ENCODE results near the gene PFKFB2.
A peak's percentile ranks its signal among the peaks of the same experiment; 100 is the strongest.
"Not testable (repeated sequence)": the region's sequence is repeated elsewhere in the genome, so short reads cannot be mapped to it uniquely, and the experiment has no call there.

The PFKFB2 gene

DNA sequence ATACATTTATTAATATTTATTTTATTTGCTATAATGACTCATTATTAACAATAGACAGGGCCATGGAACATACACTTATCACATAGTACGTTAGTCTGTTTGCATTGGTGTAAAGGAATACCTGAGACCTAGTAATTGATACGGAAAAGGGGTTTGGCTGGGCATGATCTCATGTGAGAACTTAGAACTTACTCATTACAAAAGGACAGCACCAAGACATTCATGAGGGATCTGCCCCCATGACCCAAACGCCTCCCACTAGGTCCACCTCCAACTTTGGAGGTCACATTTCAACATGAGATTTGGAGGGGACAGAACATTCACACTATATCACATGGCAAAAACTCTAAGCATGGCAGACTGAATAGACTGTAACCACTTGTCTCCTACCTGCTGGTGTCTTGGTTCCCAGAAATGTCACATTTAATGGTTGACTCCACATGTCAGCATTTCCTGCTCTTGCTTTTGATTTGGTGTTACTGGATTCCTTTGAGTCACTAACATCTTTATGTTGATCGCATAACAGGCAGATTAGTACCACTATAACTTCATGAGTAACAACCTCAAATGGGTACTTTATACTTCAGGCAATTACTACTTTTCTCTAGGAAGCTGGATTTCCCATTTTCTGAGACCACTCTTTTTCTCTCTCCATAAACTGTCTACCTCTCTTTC is 17.1 kb upstream of the PFKFB2 start:
- FAIRE-seq: no peak

DNA sequence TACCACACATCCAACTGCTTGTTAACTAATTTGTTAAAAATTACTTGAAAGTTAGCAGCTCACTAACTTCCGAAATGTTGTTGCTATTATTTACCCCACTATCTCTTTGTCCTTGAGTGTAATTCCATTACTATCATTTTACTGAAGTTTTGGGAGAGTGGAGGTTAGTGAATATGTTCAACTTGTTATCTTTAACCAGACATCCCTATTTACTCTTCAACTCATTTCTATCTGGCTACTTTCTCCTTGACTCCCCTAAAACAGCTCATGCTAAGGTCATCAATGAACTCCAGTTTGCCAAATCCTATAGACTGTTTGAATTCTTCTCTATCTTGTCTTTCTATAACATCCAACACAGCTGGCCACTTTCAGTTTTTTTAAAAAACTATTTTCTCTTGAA is 16.2 kb upstream of the PFKFB2 start:
- DNase-seq (ENCODE audit: insufficient read length, low spot score) (no peak), FAIRE-seq (no peak)

More for the DNA sequence above, 17.1 kb upstream of the PFKFB2 start:
- DNase-seq (ENCODE audit: insufficient read length, low spot score): no peak

GRCh38 chr1:207039380-207040180 is 13.5 kb upstream of the PFKFB2 start:
- no peak for FAIRE-seq
- no peak for DNase-seq (ENCODE audit: insufficient read length, low spot score)

- no peak for FAIRE-seq
- no peak for DNase-seq (ENCODE audit: insufficient read length, low spot score)
These were observed 12.9 kb upstream of the PFKFB2 start for GRCh38 chr1:207040181-207040533.

GRCh38 chr1:207041397-207041796 is 11.7 kb upstream of the PFKFB2 start:
- not testable (repeated sequence) for DNase-seq (ENCODE audit: insufficient read length, low spot score); FAIRE-seq

DNA sequence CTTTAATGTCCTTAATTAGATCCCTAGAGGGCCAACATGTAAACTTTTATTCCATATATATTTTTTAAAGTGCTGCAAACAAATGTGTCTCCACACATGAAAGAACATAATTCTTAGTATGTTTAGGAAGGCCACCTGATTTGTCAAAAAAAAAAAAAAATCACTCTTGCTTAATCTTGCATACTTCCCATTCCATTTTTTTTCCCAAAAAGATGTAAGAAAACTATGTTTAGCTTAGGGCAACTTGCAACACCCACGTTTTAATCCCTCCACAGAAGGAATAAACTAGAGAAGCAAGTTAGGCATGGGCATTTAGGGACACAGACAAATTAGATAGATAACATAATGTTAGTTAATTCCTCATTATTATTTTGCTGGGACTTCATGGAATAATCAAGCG is 7.6 kb upstream of the PFKFB2 start:
- FAIRE-seq: no peak
- no peak for DNase-seq (ENCODE audit: insufficient read length, low spot score)

DNA sequence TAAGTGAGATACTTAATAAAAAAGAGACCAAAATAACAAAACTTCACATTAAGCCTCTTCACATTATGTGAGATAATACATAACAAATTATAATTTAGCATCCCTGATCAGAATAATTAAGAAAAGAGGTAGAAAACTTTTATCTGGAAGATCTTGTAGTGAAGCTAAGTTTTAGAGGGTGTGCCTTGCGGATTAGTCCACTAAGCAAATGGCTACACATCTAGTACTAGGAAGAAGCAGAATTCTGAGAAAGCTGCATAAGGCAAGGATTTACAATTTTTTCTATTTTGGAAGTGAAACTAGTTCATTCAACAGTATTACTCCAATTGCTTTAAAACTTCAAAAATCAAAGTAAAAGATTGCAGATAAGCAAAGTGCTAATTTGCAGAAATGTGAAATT is 5.6 kb upstream of the PFKFB2 start:
- DNase-seq (ENCODE audit: insufficient read length, low spot score) (no peak), FAIRE-seq (no peak)

DNA sequence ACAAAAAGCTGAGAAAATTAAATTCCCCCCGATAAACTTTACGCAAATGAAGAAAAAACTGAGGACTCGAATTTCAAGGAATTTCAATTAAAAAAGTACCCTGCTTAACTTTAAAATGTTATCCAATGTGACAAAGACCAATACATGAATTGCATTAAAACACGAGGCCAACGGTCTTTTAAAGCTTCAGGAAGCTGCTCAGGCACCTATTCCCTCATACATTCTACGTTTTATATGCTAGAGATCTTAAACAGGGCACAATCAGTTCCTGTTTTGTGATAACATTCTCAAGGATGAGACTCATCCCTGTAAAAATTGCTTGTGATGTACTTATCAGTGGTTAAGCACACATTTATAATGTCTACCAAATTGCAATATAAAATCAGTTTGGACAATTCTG is 5.0 kb upstream of the PFKFB2 start:
- no peak for FAIRE-seq

DNA sequence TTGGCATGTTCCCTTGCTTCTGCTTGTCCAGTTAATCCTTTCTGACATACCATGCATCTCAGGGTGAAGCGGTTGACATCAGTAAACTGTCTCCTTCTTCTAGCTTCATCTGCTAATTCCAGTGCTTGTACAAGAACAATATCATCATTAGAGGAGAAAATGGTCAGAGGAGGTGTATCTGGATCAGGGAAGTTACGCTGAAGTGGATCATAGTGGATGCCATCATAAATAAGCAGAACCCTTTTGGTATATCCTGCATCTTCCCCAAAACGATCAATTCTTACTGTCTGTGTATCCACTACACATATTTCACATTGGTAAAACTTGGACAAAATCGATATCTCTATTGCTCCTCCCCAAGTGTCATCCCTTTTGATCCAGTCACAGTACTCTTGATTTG is 4.0 kb upstream of the PFKFB2 start:
- no peak for DNase-seq (ENCODE audit: insufficient read length, low spot score)
- FAIRE-seq: no peak

More for the DNA sequence above, 5.0 kb upstream of the PFKFB2 start:
- no peak for DNase-seq (ENCODE audit: insufficient read length, low spot score)

DNA sequence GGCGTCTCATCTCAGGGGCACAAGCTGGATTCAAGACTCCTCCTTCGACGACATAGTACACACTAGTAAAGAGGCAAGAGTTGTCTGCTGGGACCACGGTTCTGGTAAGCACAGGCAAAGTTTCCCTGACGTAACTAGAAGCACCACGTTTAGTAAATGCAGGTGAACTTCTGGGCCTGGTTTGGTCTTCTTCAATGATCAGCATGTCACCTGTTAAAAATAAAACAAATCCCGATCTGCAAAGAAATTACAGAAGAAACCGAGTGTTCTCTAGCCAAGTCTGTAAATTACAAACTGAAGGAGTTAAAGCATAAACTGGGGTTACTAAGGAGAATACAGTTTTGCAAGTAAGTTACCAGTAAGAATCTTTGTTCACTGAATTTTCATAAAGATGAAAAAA is 3.6 kb upstream of the PFKFB2 start:
- no peak for DNase-seq (ENCODE audit: insufficient read length, low spot score)
- no peak for FAIRE-seq

DNA sequence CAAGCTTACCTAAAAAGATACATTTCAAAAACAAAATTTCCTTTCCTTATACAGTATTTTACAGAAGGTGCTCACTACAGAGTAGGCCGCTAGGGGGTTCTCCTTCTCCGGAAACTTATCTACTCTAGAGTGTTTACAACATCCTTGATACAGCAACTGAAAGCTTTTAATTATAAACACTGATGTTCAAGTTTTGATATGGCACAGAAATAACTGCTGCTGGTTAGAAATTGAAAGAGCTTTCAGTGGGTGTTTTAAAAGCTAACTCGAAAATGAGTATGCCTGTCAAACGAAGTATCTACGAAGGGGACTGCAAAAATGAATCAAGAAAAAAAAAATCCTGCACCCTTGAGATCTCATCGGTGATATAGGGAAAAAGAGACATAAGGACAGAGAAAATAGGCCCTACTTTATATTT is 3.1 kb upstream of the PFKFB2 start:
- FAIRE-seq: peak; percentile 51
- peak; percentile 27 for DNase-seq (ENCODE audit: insufficient read length, low spot score)

GRCh38 chr1:207050480-207051190 is 2.4 kb upstream of the PFKFB2 start:
- FAIRE-seq (peak; percentile 85), DNase-seq (ENCODE audit: insufficient read length, low spot score) (peak; percentile 73)

DNA sequence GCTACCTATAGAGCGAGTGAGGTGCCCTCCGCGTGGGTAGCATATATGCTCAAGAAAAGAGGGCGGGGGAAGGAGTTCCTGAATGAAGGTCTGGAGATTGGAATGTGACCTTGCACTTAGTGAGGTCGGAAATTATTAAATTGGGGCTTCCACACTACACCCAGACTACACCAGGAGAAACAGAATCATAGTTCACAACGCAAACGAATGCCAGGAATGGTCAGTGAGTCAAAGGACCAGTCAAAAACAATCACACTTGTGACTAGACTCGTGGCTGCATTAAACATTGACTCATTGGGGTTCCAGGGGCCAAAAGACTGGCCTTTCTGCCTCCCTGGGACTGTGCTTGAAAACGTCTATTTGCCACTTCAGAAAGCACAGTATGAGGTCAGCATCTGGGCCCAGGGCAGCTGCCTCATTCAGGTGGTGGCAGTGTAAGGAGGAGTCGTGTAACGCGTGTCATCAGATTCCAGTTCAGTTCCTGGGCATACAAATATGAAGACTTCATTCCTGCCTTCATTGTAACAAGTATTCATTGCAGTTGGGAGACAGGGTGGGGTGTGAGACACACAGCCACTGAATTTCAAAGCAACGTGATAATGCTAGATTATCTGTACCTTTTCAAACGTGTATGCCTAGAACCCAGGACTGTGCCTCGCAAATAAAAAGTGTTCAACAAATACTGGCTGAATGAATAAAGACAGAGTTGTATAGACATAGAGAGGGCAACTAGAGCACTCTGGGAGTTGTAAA is 1.7 kb upstream of the PFKFB2 start, which contains the start of gene YOD1:
YOD1 (minus strand) TSS at position 18 of the 753 bp plus-strand sequence. CDS start 178 bp downstream, outside the sequence.
- DNase-seq (ENCODE audit: insufficient read length, low spot score) (no peak), FAIRE-seq (peak; percentile 39)

GRCh38 chr1:207054491-207054890 is 1.4 kb downstream of the PFKFB2 start:
- DNase-seq (ENCODE audit: insufficient read length, low spot score) (no peak), FAIRE-seq (no peak)

DNA sequence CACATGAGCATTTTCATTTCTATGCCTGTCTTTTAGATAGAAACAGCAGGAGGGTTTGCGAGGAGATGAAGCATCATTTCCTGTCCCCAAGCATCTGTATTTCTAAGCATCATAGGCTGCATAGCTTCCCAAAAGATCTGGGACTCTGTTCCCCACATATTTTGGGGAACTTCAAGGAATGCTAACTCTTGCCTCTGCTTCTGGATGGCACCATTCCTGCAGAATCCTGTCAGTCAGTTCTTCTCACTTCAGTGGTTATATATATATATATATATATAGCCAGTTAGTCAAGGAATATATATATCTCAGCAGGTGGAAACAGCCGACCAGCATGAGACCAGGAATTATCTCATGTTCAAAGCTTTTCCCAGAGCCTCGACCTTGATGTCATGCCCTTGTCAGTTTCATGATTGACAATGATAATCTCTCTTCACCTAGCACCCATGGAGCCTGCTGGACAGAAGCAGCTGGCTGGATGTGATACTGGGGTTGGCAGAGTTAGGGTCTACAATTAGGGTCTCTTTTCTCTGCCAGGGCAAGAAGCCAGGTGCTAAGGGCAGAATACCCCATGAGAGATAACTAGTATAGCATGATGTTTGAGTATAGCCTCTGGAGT is 2.4 kb downstream of the PFKFB2 start:
- DNase-seq (ENCODE audit: insufficient read length, low spot score): no peak
- no peak for FAIRE-seq

DNA sequence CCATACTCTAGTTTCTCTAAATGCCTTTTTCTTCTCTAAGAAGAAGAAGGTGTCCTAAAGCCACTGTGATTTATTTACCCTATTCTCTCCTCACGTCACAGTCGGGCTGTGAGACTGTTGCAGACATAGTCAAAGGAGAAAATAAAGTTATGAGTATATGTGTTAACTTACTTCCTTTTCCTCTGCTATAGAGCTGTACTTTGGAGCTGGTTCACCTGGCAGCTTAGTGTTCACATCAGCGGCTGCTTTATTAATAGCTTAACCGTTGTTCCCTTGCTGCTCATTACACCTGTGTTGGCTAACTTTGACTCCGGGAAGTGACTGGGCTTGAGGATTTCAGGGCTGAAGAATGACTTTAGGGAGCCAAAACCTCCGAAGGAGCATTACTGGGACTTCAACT is 3.6 kb downstream of the PFKFB2 start:
- DNase-seq (ENCODE audit: insufficient read length, low spot score) (no peak), FAIRE-seq (no peak)

- FAIRE-seq (no peak), DNase-seq (ENCODE audit: insufficient read length, low spot score) (no peak)
These were observed 5.2 kb downstream of the PFKFB2 start for GRCh38 chr1:207058252-207058651.

GRCh38 chr1:207058878-207059867 is 6.1 kb downstream of the PFKFB2 start:
- FAIRE-seq: no peak
- no peak for DNase-seq (ENCODE audit: insufficient read length, low spot score)

GRCh38 chr1:207059881-207060280 is 6.8 kb downstream of the PFKFB2 start:
- DNase-seq (ENCODE audit: insufficient read length, low spot score) (no peak), FAIRE-seq (no peak)
